HG02642 (cell line): ENCODE data around the gene GPR141.

ENCODE experiments used
- ATAC-seq: cut with Tn5 transposase; IDR thresholded peaks from one replicate; pipeline ENCODE4 v1.9.1; 2021; ENCODE audit warnings: mild to moderate bottlenecking; ENCODE audit not compliant: unreplicated experiment, poor library complexity

The GPR141 gene

GRCh38 chr7:37729181-37729580, 45.6 kb downstream of the GPR141 start:
- no peak for ATAC-seq

GRCh38 chr7:37730501-37730900, 46.9 kb downstream of the GPR141 start:
- no peak for ATAC-seq

GRCh38 chr7:37732253-37732652, 48.7 kb downstream of the GPR141 start:
- ATAC-seq = peak; percentile 76

GRCh38 chr7:37732888-37733287, 49.3 kb downstream of the GPR141 start:
- no peak for ATAC-seq

GRCh38 chr7:37735196-37735595, 51.6 kb downstream of the GPR141 start:
- no peak for ATAC-seq

GRCh38 chr7:37738321-37738720, 54.8 kb downstream of the GPR141 start:
- ATAC-seq = no peak

GRCh38 chr7:37740398-37740797, 56.8 kb downstream of the GPR141 start:
- no peak for ATAC-seq

GRCh38 chr7:37741776-37742175, 58.2 kb downstream of the GPR141 start:
- ATAC-seq = no peak

GRCh38 chr7:37751096-37751495, 67.5 kb downstream of the GPR141 start:
- ATAC-seq = no peak

- ATAC-seq = no peak
These were observed 70.0 kb downstream of the GPR141 start for GRCh38 chr7:37753398-37754050.

- no peak for ATAC-seq
These were observed 73.4 kb downstream of the GPR141 start for GRCh38 chr7:37756797-37757551.

GRCh38 chr7:37757563-37757962, 74.0 kb downstream of the GPR141 start:
- ATAC-seq = no peak

GRCh38 chr7:37758501-37759045, 75.0 kb downstream of the GPR141 start:
- ATAC-seq = no peak

- no peak for ATAC-seq
These were observed 76.0 kb downstream of the GPR141 start for GRCh38 chr7:37759526-37759925.

- ATAC-seq = no peak
These were observed 81.9 kb downstream of the GPR141 start for GRCh38 chr7:37765421-37765829.

- peak; percentile 90 for ATAC-seq
These were observed 82.4 kb downstream of the GPR141 start for GRCh38 chr7:37765872-37766525.

- ATAC-seq = no peak
These were observed 85.0 kb downstream of the GPR141 start for GRCh38 chr7:37768611-37769010.

- ATAC-seq = no peak
These were observed 85.7 kb downstream of the GPR141 start for GRCh38 chr7:37769291-37769690.

GRCh38 chr7:37769726-37770125, 86.2 kb downstream of the GPR141 start:
- ATAC-seq = no peak

- ATAC-seq = no peak
These were observed 87.3 kb downstream of the GPR141 start for GRCh38 chr7:37770838-37771237.

GRCh38 chr7:37771342-37771741, 87.8 kb downstream of the GPR141 start:
- no peak for ATAC-seq
